NCI-H1436 (cell line): ENCODE data around the gene DFFB.
"Not testable (repeated sequence)": the region's sequence is repeated elsewhere in the genome, so short reads cannot be mapped to it uniquely, and the experiment has no call there.

Experiments
- DNase-seq: peaks from one replicate; lab custom pipeline; 2025; lab: John Stamatoyannopoulos, UW

Gene DFFB, protein sequence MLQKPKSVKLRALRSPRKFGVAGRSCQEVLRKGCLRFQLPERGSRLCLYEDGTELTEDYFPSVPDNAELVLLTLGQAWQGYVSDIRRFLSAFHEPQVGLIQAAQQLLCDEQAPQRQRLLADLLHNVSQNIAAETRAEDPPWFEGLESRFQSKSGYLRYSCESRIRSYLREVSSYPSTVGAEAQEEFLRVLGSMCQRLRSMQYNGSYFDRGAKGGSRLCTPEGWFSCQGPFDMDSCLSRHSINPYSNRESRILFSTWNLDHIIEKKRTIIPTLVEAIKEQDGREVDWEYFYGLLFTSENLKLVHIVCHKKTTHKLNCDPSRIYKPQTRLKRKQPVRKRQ

DNA sequence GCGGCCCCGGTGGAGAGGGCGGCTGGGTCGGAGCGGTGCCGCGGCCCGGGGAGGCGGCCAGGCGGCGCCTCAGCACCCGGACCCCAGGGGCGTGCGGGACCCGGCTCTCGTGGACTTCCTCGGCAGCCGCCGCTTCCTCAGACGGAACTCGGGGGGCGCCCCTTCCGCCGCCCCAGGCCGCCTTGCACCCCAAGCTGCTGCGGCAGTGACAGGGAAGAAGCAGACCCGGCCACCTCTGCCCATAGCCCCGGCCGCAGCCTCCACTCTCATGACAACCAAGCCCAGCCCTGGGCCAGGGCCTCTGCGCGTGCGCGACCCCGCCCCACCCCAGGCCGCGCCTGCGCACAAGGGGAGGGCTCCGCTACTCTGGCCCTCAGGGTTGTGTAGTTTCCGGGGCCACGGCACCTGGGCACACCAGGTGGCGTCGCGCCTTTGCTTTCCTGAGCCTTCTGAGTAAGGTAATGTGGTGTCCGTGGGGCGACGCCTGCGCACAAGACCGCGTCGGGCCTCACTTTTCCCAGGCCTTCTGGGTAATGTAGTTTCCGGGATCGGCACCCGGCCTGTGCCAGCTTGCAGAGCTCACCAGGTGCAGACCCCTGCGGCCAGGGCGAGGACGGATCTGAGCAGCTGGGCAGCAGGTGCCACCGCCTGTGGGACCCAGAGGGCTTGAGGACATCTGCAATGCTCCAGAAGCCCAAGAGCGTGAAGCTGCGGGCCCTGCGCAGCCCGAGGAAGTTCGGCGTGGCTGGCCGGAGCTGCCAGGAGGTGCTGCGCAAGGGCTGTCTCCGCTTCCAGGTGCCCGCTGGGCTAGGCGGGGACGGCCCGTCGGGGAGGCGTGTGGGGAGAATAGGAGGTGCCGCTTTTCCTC is at the start of gene DFFB, which contains the start of gene CEP104:
Gene DFFB (plus strand): TSS at position 554 of the 868 bp plus-strand sequence. CDS start 128 bp downstream, at position 682.
Gene CEP104 (minus strand): TSS at position 289 of the 868 bp plus-strand sequence. CDS start 4,804 bp downstream, outside the sequence.
- peak; percentile 94 for DNase-seq

- no peak for DNase-seq
These were observed 49.5 kb upstream of the DFFB start for GRCh38 chr1:3807769-3808168.

DNA sequence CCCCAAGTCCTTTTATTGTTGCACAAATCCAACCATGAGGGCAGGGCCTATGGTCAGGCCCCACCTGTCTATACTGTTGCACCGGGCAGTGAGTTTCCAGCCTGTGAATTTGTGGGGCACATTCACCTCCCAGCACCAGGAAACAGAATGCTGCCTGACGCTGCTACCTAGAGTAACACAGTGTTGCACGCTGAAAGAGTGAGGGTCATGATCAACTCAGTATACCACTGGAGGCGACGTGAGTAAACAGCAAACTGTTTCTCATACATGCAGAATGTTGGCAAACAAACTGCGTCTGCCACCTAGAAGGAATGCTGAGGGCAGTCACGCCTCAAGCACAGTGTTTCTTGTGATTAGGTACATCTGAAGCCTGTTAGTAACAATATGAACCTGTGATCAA is 47.6 kb upstream of the DFFB start:
- DNase-seq, result no peak

GRCh38 chr1:3810149-3810761 is 47.0 kb upstream of the DFFB start:
- DNase-seq, result not testable (repeated sequence)

GRCh38 chr1:3811595-3811911 is 45.7 kb upstream of the DFFB start:
- no peak for DNase-seq

DNA sequence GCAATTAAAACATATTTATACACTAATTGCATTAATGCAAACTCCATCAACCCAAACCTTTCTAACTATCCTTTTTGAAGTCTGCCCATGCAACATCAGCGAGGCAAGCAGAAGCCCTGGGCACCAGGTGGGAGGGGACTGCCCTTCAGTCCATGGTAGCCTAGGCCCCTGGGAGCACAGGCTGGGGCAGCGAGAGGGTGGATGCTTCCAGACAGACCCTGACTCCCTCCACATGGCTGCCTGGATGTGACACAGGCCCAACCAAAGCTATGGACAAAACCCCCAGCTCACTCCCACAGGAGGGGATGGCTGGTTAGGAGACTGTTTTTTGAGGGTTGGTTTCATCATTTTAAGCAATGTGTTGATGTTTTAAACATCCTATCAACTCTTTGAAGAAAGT is 43.2 kb upstream of the DFFB start:
- DNase-seq, result no peak

DNA sequence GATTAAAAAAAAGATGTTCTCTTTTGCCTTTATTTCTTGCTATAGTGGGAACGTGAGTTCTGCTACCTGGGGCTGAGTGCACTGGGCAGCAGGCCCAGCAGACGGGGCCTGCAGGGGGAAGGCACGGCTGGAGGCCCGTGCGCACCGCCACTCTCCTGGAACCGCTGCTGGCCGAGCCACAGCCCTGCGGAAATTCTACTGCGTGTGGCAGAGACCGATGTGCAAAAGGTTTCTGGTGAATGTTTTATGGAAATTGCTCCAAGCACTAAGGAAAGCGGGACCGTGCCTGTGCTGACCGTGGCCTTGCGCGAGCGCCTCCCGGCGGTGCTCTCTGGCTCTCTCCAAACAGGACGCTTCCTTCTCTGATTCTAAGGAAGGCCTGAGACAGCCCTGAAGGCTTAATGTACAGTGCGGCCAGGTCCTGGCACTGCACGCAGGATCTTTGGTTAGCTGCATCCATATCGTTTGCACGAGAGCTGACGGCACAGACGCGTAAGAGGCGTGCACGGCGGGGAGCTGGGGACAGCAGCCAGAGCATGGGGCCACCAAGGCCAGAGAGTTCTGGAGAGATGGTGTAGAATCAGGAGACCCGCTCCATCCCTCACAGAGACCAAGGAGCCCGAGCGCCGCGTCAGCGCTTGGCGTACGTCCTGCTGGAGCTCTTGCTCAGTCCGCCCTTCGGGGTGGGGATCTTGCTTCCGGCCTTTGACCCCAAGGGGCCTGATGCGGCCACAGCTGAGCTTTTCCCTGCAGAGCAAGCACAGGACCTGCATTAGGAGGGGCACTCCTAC is 42.3 kb upstream of the DFFB start:
- no peak for DNase-seq

DNA sequence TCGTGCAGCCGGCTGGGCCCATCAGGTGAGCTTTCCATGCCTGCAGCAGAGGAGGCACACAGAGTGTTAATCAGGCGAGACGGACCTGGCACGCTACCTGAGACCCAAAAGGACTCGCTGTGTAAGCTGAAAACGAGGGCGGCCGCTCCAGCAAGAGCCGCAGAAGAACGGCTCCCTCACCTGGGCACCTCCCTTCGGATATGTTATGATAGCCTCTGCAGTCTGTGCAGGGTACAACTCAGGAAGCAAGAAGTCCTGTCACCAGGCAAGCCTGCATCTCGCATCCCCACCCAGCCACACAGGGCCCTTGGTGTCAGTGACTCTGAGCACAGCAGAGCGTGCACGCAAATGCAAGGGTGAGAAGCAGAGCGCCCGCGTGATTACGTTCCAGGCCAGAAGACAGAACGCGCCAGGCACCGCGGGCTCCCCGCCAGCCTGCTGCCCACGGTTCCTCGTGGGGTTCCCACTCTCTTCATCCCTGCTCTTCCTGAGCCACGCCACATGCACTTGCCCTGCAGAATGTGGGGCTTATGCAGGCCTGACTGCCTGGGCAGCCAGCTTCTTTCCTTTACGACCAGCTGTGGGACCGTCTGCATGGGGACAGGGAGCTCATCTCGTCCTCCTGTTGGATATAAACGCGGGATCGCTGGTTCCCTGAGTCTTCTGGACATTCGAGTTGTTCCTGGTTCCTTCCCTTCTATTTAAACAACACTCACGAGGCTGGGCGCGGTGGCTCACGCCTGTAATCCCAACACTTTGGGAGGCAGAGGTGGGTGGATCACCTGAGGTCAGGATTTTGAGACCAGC is 40.7 kb upstream of the DFFB start:
- DNase-seq, result no peak

DNA sequence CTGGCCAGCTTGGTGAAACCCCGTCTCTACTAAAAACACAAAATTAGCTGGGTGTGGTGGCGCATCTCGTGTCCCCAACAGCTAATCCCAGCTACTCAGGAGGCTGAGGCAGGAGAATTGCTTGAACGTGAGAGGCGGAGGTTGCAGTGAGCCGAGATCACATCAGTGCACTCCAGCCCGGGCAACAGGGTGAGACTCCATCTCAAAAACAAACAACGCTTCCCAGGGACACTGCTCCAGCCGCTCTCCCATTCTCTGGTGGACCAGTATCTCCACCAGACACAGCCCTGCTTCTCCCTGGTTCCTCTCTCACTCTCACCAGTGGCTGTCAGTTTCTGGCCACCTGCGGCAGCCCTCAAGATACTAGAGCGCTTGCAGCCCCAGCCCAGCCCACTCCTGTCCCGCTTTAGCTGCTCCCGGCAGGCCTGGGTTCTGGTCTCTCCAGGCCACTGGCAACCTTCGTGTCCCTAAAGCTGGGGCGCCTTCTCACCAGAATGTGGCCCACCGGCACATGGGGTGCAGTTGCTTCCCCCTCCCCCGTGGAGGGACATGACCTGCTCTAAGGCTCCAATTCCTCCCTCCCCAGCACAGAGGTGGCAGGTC is 40.0 kb upstream of the DFFB start:
- DNase-seq, result no peak

DNA sequence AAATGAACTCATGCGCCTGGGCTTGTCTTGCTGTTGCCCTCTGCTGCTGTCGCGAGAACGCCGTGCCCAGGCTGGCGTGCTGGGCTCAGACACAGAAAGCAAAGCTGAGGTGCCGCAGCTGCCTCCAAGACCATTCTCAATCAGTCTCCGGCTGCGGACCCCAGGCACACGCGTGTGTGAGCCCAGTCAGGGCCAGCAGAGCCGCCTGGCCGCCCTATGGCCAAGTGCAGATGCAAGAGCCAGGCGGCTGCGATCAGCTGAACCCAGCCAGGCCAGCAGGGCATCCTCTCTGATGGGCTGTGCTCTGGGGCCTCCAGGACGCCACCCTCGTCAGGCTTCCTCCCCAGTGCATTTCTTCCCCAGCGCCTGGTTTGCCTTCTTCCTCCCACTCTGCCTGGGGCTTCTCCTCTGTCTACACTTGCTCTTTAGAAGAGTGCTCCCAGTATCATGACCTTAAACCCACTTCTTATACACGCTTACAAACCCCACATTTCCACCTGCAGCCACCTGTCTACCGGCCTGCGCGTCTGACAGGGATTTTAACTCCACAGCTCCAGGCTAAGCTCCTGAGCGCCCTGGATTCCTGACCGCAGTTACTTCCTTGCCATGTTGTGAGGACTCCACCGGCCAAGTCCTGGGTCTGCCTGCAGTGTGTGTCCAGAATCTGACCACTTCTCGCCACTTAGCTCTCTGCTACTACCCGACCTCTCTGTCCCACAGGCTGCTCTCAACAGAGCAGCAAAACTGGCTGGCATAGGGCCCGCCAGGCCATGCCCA is 39.3 kb upstream of the DFFB start:
- no peak for DNase-seq

GRCh38 chr1:3819771-3820200 is 37.5 kb upstream of the DFFB start:
- DNase-seq, result no peak

DNA sequence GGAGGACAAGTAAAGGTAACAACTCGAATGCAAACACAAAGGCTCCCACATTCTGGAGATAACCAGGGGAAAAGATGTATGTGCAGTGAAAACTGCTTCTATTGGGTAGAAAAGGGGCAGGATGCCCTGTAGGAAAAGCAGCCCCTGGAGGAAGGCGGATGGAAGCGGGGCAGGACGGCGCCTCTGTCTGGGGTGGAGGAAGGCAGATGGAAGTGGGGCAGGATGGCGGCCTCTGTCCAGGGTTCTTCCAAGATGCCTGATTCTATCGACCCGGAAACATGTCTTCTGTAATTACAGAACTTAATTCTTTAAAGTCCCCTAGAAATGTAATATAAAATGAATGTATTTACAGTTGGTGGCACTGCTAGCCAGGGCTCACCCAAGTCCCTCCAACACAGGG is 37.0 kb upstream of the DFFB start:
- DNase-seq, result no peak

DNA sequence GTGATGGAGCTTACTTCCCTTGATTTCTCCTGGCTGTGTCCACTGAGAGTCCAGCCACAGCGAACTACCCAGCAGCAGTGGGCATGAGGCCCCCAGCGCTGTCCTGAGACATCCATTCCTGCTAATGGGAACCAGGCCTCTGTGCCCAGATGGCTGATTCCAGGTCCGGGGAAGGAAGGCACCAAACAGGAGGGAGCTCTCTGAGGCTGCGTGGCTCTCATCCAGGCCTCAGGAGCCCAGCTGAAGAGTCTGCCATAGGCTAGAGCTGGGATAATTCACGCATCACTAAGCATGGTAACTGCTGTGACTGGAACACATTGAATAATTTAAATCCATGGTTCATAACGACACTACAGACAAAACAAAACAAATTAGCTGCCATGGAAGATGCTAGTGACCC is 36.3 kb upstream of the DFFB start:
- DNase-seq, result no peak

- no peak for DNase-seq
These were observed 35.8 kb upstream of the DFFB start for GRCh38 chr1:3821447-3821846.

DNA sequence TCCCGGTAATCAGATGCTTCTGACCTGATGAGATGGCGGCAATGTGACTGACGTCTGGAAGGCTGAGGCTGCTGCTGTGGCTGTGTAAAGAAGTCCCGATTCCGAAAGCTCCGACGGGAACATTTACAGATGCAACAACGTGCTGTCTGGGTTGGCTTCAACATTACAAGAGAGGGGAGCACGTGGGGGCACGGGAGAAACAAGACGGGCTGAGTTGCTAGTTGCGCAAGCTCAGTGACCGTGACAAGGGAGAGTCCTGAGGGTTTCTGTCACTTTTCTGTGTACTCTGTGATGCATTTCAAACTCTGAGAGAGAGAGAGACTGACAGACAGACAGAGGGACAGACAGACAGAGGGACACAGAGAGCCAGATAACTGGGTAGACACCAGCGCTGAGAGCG is 35.4 kb upstream of the DFFB start:
- no peak for DNase-seq

DNA sequence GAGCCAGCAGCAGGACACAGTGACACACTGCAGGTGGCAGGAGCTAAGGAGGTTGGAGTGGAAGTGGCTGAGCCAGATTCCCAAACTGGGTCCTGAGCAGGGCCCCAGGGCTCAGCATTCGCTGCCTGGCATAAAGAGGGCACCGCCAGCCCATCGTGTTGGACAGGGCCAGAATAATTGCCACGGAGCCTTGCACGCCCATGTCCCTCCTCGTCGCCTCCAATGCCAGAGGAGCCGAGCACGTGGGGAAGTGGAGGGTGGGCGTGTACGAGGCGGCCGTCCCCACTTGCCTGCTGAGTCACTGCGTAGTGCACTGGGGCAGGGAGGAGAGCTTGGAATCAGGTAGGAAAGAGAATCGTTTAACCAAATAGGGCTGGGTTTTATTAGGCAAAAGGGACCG is 34.9 kb upstream of the DFFB start:
- no peak for DNase-seq

DNA sequence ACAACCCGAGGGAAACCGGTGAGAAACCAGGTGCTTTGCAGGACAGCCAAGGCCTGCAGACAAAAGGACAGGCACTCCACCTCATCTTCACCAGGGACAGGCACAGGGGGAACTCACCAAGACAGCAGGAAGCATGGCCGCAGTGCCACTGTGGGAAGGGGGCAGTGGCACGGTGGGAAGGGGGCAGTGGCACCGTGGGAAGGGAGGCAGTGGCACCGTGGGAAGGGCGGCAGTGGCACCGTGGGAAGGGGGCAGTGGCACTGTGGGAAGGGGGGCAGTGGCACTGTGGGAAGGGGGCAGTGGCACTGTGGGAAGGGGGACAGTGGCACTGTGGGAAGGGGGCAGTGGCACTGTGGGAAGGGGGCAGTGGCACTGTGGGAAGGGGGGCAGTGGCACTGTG is 32.6 kb upstream of the DFFB start:
- no peak for DNase-seq

DNA sequence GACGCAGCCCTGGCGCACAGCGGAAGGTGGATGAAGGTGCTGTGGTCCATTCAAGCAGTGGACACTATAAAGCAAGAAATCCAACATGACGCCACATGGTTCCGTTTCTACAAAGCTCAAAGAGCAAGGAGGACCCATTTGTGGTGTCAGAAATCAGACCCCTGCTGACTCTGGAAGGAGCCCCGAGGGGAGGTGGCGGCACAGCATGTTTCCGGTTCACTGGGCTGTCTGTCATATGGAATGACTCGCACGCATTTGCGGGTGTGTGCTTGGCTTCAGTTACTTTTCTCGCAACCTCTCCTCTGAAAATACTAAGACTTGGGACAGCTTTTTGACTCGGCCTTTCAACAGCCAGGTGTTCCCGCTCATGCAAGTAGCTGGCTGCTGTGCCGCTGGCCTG is 31.9 kb upstream of the DFFB start:
- no peak for DNase-seq

- no peak for DNase-seq
These were observed 29.4 kb upstream of the DFFB start for GRCh38 chr1:3827813-3828307.

GRCh38 chr1:3828391-3828790 is 28.9 kb upstream of the DFFB start:
- DNase-seq, result no peak
